AML-193 (cell line): Measurements from ENCODE around the gene SEMA4B.
"Not testable (repeated sequence)": the region's sequence is repeated elsewhere in the genome, so short reads cannot be mapped to it uniquely, and the experiment has no call there.

Source experiments
- DNase-seq, 2 experiments: peaks; one replicate each; lab custom pipeline; 2025; lab: John Stamatoyannopoulos, UW

SEMA4B gene

DNA sequence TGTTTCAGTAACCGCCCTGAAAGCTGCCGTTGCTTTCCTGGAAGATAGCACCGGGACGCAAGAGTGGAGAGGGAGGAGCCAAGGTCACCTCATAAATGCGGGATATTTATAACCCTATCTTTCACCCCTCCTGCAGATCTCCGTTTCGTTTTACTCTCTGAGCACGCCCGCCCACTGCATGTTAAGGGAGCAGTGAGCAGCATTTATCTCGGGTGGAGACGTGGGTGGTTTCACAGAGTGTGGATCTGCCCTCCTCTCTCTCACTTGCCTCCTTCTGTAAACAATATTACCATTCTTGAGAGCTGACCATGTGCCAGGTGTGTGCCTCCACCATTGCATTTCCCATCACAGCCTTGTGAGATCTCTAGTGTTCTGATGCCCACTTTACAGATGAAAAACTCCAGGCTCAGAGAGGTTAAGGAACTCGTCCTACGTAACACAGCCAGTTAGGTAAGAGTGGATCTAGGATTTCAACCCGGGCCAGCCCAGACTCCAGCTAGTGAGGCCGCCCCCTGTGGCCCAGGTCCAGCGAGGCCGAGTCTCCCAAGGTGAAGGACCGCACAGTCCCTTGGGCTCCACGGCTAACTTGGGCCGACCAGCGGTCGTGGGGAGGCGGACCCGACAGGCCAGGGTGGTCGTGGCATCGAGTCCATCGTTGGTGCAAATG, 16.9 kb upstream of the SEMA4B start:
- no peak for DNase-seq

DNA sequence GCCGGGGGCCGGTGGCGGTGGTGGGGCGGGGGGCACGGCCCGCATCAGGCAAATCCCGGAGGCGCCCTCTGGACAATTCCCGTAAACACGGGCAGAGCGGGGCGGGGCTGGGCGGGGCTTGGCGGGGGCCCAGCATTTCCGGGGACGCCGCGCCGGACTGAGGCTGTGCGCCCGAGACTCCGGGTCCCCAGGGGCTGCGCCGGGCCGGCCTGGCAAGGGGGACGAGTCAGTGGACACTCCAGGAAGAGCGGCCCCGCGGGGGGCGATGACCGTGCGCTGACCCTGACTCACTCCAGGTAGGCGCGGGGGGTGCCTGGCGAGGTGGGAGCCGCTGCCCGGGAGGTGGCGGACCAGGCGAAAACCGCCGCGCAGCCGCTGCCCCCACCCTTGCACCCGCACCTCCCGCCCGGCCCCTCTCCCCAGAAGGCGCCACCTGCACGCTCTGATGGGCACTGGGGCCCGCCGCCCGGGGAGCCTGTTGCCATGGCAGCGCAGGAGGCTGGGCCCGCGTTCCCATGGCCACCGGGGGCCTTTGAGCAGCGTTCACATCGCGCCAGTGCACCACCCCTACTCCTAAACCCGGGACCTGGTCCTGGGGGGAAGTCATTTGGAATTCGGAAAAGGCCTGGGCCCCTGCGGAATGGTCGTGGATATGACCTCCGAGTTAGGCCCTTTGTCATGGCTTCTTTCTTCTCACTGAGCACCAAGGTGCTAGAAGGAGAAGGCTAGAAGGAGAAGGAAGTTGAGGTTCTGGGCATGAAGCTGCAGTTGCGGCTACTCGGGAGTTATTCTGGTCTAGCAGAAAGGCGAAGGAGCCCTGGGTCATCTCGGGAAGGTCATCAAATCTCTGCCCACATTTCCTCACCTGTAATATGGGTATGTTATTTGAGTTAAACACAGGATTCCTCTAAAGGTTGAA, 16.1 kb upstream of the SEMA4B start:
- DNase-seq: peak; percentile 50 to 55

DNA sequence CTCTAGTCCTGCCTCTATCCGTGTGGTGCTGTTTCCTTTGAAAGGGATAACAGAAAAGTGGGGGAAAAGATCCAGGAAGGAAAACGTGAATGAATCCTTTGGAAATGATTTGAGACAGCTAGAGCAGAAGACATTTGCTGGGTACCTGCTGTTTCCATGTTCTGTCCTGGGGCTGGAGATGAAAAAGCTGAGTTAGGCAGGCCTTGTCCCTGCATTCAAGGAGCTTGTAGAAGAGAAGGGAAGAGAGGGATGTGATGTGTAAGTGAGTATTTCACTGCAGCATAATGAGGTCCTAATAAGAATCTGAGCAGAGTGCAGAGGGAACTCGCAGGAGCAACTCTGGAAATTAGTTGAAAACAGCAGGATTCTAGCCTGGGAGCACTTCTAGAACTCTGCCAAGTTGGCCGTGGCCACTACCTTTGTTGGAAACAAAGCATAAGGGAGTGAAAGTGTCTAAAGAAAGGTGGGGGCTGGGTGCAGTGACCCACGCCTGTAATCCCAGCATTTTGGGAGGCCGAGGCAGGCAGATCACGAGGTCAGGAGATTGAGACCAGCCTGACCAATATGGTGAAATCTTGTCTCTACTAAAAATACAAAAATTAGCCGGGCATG, 13.8 kb upstream of the SEMA4B start:
- DNase-seq: no peak

DNA sequence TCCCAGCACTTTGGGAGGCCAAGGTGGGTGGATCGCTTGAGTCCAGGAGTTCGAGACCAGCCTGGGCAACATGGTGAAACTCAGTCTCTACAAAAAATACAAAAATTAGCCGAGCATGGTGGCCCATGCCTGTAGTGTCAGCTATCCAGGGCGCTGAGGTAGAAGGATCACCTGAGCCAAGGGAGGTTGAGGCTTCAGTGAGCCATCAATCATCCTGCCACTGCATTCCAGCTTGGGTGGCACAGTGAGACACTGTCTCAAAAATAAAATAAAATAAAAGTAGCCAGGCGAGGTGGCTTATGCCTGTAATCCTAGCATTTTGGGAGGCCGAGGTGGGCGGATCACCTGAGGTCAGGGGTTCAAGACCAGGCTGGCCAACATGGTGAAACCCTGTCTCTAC, 13.1 kb upstream of the SEMA4B start:
- not testable (repeated sequence) for DNase-seq

DNA sequence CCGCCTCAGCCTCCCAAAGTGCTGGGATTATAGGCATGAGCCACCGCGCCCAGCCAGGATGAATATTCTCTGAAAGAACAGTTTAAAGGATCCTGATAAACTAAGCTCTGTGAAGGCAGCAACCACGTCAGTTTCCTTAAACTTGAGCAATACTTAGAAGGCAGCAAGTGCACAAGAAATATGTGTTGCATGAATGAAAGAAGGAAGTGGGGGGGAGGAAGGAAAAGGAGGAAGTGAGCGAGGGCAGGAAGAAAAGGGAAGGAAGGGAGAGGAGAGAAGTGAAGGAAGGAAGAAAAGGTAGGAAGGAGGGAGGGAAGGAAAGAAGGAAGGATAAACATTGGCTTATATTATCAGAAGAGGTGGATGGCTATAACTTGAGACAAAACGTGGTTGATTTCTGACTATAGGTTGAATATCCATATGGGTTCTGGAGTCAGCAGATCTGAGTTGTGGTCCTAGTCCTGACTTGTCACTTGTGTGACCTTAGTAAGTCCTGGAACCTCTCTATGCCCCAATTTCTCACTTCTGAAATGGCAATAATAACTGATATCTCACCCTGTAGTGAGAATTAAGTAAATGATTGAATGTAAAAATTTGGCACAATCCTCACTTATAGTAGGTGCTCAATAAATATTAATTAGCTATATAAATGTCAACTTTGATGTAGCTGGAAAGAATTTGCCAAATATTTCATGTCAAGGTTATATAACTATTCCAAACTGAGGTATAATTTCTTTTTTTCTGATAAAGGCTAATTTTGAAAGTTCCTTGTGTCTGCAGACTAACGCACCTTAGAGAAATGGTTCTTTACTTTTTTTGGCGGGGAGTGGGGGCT, 12.0 kb upstream of the SEMA4B start:
- peak; percentile 82 to 90 for DNase-seq

DNA sequence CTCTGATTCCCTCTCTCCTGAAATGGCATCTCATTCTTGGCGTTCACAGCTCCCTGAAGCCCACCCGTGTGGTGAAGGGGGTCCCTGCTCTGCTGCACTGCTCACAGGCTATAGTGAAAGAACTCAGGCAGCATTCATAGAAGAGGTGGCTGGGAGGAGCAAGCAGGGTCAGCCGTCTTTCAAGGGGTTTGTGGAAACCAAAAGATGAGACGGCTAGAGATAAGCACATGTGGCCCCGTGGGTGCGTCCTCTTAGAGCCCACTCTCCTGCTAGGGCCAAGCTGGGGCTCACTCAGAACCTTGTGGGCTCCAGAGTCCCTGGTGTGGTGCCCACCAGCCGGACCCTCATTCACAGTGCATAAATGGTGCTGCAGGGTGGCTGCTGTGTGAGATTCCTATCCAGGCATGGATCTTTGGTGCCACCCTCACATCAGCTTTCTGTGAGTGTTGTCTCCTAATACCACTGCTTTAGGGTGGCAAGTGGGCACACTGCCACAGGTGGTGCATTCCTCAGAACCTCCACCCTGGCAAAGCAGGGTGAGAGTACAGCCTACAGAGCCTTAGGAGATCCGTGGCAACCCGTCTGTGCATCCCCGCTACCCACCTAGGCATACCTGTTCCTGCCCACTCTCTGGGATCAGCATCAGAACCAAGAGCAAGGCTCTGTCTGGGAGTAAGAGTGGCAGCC, 11.2 kb upstream of the SEMA4B start:
- no peak for DNase-seq

DNA sequence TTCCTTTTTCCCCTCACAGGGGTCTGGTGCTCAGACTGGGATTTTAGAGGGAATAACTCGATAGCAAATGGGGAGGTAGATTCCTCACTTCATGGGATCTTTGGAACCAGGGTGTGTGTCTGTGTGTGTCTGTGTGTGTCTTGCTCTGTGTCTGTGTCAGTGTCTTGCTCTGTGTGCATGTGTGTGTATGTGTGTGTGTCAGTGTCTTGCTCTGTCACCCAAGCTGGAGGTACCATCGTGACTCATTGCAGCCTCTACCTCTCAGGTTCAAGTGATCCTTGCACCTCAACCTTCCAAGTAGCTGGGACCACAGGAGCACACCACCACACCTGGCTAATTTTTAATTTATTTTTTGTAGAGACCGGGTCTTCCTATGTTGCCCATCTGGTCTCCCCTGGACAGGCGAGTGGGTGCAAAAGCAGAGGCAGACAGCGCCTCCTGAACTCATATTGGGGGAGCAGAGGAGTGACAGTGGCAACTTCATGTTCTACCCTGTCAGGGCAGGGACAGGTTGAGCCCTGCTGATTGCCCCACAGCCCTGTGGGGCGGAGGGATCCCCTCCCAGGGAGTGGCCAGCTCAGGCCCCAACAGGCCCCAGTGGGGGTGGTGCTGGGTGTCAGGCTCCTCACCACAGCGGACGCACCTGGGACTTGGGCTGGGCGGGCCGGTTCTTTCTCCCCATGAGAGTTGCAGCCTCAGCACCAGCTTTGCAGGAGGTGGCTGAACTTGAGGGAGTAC, 10.4 kb upstream of the SEMA4B start:
- DNase-seq: no peak

DNA sequence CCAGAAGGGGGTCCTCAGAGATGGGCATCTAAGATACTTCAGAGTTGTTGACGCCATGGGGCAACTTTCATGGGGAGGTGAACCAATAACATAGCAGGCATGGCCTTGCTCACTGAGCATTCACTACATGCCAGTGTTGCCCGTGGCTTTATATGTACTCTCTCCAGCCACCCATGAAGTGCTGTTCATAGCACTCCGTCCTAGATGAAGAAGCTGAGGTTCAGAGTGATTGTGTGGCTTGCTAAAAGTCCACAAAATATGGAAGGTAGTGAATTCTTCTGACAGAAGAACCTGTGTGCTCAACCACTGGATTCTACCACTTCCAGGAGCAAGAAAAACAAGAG, 9.8 kb upstream of the SEMA4B start:
- DNase-seq: no peak

DNA sequence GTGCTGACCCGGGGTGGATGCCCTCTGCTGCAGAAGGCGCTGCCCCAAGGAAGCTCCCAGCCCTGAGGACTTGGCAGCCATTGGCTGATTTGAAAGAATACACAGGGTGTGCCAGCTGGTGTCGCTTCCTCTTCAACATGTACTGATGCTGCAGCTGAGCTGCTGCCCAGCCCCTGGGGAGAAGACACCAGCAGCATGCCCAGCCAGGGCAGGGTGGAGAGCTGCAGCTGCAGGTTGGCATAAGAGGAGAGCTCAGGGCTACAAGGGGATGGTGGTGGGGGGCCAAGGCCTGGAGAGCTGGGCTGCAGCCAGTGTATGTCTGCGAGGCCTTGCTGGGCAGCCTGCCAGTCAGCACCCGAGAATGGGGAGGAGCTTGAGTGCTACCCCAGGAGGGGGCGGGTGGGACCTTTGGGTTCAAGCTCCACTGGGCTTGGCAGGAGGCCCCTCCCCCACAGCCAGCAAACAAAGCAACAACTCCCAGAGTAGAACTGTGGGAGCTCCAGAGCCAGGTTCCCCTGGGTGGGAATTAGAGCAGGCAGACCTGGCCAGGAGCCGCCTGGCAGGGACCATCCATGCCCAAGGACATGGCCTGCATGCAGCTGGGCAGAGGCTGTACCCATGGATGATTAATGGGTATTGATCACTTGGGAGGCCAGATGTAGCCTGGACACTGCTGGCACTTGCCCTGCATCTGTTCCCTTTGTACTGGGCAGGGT, 9.2 kb upstream of the SEMA4B start:
- DNase-seq: no peak

DNA sequence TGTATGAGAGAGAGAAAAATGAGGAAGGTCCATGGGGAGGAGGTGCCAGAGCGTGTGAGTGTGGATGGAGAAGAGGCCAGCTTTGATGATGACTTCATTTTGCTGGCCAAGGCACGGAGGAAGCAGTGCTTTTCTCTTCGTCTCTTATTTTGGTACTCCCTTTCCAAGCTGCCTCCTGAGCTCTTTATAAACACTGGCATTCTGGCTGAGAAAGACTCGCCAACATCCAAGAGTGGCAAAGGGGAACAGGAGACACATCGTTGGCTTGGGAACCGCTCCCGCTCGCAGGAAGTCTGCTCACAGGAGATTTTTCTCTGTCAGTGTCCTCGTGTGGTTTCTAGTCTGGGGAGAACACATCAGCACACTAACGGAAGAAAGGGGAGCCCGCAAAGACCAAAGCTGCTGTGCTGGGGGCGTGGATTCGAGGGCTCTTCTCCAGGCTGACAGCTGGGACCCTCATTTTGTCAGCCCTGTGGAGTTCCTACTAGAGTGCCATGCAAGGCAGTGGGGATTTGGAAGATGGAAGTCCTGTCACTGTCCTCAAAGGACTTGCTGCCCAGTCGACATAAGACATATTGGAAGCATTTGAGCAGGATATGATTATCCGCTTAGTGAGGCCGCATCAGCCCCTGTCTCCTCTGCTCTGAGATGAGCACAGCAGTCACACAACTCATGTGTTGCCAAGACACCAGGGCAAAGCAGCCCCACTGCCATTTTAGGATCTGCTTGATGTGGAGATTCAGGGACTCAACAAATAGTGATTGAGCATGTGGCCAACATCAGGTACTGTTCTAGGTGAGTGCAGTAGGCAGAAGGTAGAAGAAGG, 8.0 kb upstream of the SEMA4B start:
- no peak for DNase-seq

DNA sequence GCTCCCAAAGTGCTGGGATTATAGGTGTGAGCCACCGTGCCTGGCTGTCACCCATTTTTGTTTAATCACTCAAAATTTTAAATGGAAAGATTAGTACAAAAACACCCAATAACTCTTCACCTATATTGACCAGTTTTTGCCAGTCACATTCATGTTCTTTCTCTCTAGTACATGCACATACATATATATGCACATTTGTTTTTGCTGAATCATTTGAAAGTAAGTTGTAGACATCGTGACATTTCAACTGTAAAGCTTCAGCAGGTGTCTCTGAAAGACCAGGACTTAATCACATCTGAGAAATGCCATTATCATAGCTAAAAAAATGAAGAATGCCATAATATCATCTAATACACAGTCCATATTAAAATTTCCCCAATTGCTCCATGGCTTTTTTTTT, 6.5 kb upstream of the SEMA4B start:
- no peak for DNase-seq

DNA sequence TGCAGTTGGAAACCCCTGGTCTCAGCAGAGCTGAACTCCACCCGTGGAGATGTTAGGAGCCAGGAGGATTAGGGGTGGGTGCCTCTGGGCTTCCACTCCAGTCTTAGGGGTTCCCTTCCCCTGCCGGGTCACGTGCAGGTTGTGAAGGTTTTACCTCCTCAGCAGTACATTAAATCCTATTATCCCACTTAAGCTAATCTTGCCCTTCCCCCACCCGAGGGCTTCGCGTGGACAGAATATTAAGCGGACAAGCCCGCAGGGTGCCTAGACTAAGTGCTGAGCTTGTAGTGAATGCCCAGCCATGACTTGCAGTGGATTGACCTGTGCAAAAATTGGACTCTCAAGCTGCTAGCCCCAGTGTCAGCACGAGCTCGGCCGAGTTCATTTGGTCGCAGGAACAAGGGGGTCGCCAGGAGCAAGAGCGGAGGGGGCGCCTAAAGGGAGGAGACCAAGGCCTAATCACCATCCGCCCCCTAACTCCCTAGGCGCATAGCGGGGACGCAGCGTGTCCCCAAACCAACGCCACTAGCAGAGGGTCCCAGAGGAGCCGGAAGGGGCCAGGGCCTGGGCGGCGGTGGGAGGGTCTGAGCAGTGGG, 498 bp upstream of the SEMA4B start:
- no peak for DNase-seq

DNA sequence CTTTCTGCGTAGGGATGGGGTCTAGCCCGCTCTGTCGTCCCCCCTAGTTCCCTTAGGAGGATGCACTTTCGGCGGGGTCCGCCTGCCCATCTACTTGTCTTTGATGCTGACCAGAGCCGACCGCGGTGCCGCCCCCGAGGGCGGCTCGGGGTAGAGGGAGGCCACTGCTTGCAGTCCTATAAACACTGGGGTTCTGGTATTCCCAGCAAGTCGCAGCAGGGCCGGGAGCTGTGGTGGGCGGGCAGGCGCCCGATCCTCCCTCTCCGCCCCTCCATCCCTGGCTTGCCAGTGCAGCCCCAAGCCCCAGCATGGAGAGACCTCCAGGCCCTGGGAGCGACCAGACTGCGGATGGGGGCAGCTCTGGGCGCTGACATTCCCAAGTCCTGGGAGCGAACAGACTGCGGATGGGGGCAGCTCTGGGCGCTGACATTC, 830 bp downstream of the SEMA4B start:
- DNase-seq: no peak

DNA sequence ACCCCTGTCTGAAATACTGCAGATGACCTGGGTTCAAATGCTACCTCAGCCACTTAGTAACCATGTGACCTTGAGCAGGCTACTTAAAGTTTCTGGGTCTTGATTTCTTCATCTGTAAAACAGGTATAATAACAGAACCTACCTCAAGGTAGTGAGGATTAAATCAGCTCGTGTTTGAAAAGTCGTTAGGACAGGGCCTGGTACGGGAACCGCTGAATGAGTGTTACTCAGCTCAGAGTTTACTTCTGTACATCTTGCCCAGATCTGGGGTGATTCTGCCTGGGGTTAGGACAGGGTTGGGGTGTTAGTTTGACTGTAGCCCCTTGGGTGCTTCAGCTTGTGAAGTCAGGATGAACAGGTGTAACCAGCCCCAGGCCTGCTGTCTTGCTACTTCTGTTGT, 1.8 kb downstream of the SEMA4B start:
- DNase-seq: no peak

DNA sequence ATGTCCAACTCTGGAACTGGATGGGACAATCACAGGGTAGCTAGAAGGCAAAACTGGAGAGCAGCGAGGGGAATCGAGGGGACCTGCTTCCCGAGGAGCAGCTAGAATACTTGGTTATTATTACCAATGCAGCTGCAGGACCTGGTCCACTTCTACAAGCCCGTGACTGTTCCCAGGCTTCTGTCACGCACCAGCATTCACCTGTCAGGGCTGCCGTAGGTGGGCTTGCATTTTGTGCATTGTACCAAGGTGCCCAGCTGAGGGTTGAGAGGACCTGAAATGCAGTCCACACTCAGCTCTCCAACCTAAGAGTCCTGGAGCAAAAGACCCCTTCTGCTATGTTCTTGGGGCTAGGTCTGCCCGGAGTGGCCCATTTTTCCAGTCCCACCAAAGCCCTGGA, 2.3 kb downstream of the SEMA4B start:
- no peak for DNase-seq

DNA sequence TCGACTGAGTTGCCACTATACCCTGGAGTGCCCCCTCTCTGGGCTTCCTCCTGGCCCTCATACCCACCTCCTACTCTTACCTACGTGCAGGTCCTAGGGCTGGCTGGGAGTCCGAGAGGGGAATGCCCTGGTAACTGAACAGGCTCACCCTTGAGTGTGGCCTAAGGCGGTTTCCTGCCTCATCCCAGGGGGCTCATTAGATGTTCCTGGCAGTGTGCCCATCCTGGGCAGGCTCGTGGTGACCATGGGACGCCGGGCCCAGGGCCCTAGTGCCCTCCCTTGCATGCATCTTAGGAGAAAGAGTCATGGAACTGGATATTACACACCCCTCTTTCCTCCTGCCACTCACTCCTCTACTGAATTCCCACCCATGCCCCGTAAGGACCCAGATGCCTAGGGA, 2.8 kb downstream of the SEMA4B start:
- DNase-seq: no peak

DNA sequence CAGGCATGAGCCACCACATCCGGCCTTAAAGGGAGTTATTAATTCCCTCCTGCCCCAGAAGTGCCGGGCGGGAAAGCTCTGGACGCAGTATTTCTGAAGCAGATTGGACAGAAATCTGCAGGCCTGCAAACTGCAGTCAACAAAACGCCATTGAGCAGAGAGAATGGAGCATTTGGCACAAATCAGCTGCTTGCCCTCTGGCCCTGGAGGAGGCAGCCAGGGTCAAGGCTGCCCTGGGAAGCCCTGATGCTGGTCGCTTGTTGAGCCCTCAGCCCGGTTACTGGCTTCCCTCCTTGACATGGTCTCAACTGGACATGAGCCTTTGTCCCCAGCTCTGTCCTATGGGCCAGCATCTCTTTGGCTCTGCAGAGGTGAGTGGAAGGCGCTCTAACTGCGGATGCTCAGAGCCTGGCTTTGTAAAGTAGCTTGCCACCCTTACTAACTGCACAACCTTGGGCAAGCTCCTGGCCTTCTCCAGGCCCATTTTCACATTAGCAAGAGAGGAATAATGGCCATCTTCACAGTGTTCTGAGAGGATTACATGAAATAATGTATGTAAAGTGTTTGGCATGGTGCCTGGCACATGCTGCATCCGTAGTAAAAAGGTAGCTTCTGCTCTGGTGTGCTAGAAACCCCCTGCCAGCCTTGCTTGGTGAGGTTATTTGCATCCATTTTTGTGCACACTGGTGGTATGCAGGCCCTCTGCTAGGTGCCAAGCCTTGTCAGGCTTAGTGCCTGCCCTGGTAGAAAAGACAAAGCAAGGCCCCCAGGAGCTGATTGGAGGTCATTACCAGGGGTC, 4.1 kb downstream of the SEMA4B start:
- no peak for DNase-seq

DNA sequence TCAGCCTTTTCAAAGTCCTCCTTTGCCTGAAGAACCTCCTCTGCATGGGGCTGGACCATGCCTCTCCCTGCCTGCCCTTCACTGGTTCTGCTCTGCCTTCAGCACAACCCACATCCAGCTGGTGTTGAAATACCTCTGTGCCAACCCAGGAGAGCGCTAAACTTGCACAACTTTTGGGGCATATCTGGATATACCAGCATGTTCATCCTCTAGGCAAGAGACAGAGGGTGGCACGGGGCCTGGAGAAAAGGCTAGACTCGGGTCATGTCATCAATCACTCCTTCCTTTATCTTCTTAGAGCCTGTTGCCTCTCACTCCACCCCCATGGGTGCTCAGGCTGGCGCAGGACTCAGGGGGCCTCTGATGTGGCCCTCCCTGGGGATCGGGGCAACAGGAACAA, 4.8 kb downstream of the SEMA4B start:
- peak; percentile 73 to 80 for DNase-seq
